Endodermal cell (in vitro differentiated cells): ENCODE measurements around the gene PDE4D. TPM values are rescaled to one million over a fixed set of nuclear protein-coding genes. Genes with fewer than 3 reads are reported as not detected.

Experiments
- DNase-seq: peaks from one replicate; pipeline ENCODE4 v3.0.0-alpha.2; 2017
- H3K27ac ChIP-seq: 2 replicates; pipeline ENCODE4 v1.5.1; 2013; ENCODE audit warnings: mild to moderate bottlenecking, low read depth, low read length, moderate library complexity
- H3K27me3 ChIP-seq: 2 replicates; pipeline ENCODE4 v1.6.1; 2013; ENCODE audit warnings: mild to moderate bottlenecking, low read length, moderate library complexity; ENCODE audit not compliant: insufficient read depth, control insufficient read depth, poor library complexity, severe bottlenecking
- H3K36me3 ChIP-seq: 2 replicates; pipeline ENCODE4 v1.7.0; 2013; ENCODE audit warnings: mild to moderate bottlenecking, low read length, moderate library complexity; ENCODE audit not compliant: control insufficient read depth, insufficient read depth
- H3K4me1 ChIP-seq: one replicate; pipeline ENCODE4 v1.7.0; 2013; ENCODE audit warnings: low read length; ENCODE audit not compliant: control insufficient read depth, insufficient read depth
- H3K4me3 ChIP-seq: 2 replicates; pipeline ENCODE4 v1.5.1; 2013; ENCODE audit warnings: mild to moderate bottlenecking, low read length, moderate library complexity
- H3K9ac ChIP-seq: 2 replicates; pipeline ENCODE4 v1.6.1; 2013; ENCODE audit warnings: mild to moderate bottlenecking, low read length, moderate library complexity; ENCODE audit not compliant: poor library complexity, severe bottlenecking; ENCODE audit errors: extremely low read depth
- H3K9me3 ChIP-seq: 2 replicates; pipeline ENCODE4 v1.6.1; 2013; ENCODE audit warnings: mild to moderate bottlenecking, low read length, moderate library complexity; ENCODE audit not compliant: control insufficient read depth
- H3K27ac Mint-ChIP-seq: 2 replicates; pipeline ENCODE4 v1.8.0; 2020; ENCODE audit warnings: mixed read lengths
- H3K27me3 Mint-ChIP-seq: 2 replicates; pipeline ENCODE4 v1.8.0; 2021; ENCODE audit warnings: mild to moderate bottlenecking, mixed read lengths; ENCODE audit not compliant: insufficient read depth
- H3K36me3 Mint-ChIP-seq: 2 replicates; pipeline ENCODE4 v1.8.0; 2020; ENCODE audit warnings: low read depth, mixed read lengths
- H3K4me1 Mint-ChIP-seq: 2 replicates; pipeline ENCODE4 v1.8.0; 2020; ENCODE audit warnings: mixed read lengths
- H3K4me3 Mint-ChIP-seq: 2 replicates; pipeline ENCODE4 v1.8.0; 2020; ENCODE audit warnings: mild to moderate bottlenecking, moderate library complexity, mixed read lengths
- H3K9me3 Mint-ChIP-seq: 2 replicates; pipeline ENCODE4 v1.8.0; 2020; ENCODE audit warnings: mild to moderate bottlenecking, mixed read lengths
- CTCF ChIP-seq: fragments of 200-600 bp; sonication (generic); conservative IDR thresholded peaks from 2 replicates; pipeline ENCODE4 v1.5.0; 2021; ENCODE audit warnings: antibody characterized with exemption, mild to moderate bottlenecking
- WGBS, 2 experiments: methylation state at CpG; one replicate each; pipeline versions ENCODE4 v1.1.5 to v1.1.7; 2013; ENCODE audit warnings: missing lambda C conversion rate in 2 of 2, mixed read lengths in 1 of 2; ENCODE audit not compliant: insufficient coverage in 1 of 2, insufficient read length in 1 of 2; 5-methylcytosine and 5-hydroxymethylcytosine counted together
- total RNA-seq, 2 donors: library from RNA; stranded (reverse); fragmentation: NEBNext Ultra II Directional in 1 of 2; extraction: Animal tissue kit (Norgen Biotek cat#: 25700) in 1 of 2; gene quantifications; 2 replicates in 1 of 2; 3 replicates in 1 of 2; pipeline ENCODE4 v1.2.1, GENCODE V29; 2021

The PDE4D gene
- total RNA-seq, 2 donors from 2014 or later = 9.2 to 11.4 TPM

DNA sequence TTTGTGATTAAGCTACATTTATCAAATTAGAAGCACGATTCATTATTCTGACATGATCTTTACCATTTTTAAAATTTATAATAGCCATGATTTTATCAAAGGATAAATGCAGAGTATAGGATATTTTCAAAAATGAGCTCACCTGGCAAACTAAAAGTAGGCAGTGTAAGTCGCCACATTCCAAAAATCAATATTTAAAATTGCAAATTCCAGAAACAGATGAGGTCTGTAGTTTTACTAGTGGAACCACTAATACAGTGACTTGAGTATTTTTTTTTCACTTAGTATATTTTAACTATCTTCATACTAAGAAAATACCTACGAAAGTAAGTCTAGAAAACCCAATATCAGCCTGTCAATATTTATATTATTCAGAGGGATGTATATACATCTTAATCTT, 164.2 kb downstream of the PDE4D start:
- Mint-ChIP-seq H3K27me3 (no peaks in the 10 kb centered on the region), H3K4me1 (no peaks in the 10 kb centered on the region), H3K27ac (no peak overlapping the region), H3K36me3 (no peaks in the 10 kb centered on the region), H3K9me3 (no peaks in the 10 kb centered on the region), H3K4me3 (no peak overlapping the region)
- H3K4me3 ChIP-seq = no peak overlapping the region
- H3K9ac ChIP-seq = no peak overlapping the region
- no peak overlapping the region for H3K27ac ChIP-seq
- H3K9me3 ChIP-seq = no peaks in the 10 kb centered on the region
- 86 to 100% methylated on average over 1 to 2 of the region's 3 CpGs for WGBS, 2 experiments
- no peaks in the 10 kb centered on the region for H3K4me1 ChIP-seq
- no peak for TF ChIP-seq CTCF
- no peak for DNase-seq
- no peaks in the 10 kb centered on the region for H3K27me3 ChIP-seq
- no peaks in the 10 kb centered on the region for H3K36me3 ChIP-seq

- Histone ChIP-seq H3K36me3 (no peaks in the 10 kb centered on the region), H3K4me1 (no peaks in the 10 kb centered on the region), H3K27ac (no peak overlapping the region), H3K9ac (no peak overlapping the region), H3K9me3 (no peaks in the 10 kb centered on the region), H3K27me3 (no peaks in the 10 kb centered on the region), H3K4me3 (no peak overlapping the region)
- 75 to 80% methylated on average over 1 of the region's 1 CpG for WGBS, 2 experiments
- Mint-ChIP-seq H3K27ac (no peak overlapping the region), H3K36me3 (no peaks in the 10 kb centered on the region), H3K4me3 (no peak overlapping the region), H3K4me1 (no peaks in the 10 kb centered on the region), H3K27me3 (no peaks in the 10 kb centered on the region), H3K9me3 (no peaks in the 10 kb centered on the region)
- no peak for TF ChIP-seq CTCF
- no peak for DNase-seq
These were observed 165.2 kb downstream of the PDE4D start for GRCh38 chr5:59728356-59728755.

- WGBS, 2 experiments = 100% methylated on average over 2 of the region's 2 CpGs; no CpG with 5 or more reads in 1 of the 2 experiments
- H3K36me3 ChIP-seq = no peaks in the 10 kb centered on the region
- H3K4me1 ChIP-seq = no peaks in the 10 kb centered on the region
- TF ChIP-seq CTCF = no peak
- peaks cover 3% of the 10 kb centered on the region for H3K4me1 Mint-ChIP-seq
- no peak overlapping the region for H3K27ac Mint-ChIP-seq
- no peaks in the 10 kb centered on the region for H3K27me3 ChIP-seq
- no peak overlapping the region for H3K9ac ChIP-seq
- no peaks in the 10 kb centered on the region for H3K27me3 Mint-ChIP-seq
- H3K9me3 ChIP-seq = no peaks in the 10 kb centered on the region
- H3K9me3 Mint-ChIP-seq = no peaks in the 10 kb centered on the region
- no peak overlapping the region for H3K4me3 ChIP-seq
- H3K36me3 Mint-ChIP-seq = no peaks in the 10 kb centered on the region
- DNase-seq = no peak
- H3K27ac ChIP-seq = no peak overlapping the region
- H3K4me3 Mint-ChIP-seq = no peak overlapping the region
These were observed 166.3 kb downstream of the PDE4D start for GRCh38 chr5:59727186-59727585.
